ENCODE data around the gene LGALS12.
A peak's percentile ranks its signal among the peaks of the same experiment; 100 is the strongest.

The LGALS12 gene

DNA sequence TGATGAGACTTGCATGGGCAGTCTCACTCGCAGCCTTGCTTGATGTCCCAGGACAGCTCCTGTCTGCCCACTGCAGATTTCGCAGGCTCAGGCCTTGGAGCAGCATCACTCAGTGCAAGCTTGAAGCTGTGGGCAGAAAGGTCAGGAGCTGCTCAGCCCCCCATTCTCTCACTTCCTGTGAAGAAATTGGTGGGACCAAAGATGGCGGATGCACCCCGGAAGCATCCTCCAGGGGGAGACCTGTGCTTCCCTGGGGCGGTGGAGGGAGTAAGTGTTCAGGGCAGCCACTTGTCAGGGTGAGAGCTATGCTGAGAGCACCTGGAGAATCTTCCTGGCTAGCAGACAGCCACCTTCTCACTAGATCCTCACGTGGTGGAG is 46.0 kb downstream of the LGALS12 start:
- H3K4me1 ChIP-seq: no peaks in the 10 kb centered on the region
- peaks cover 0 to under 1% (median 0%) of the 10 kb centered on the region in 3 donors for H3K36me3 ChIP-seq
- H3K27ac ChIP-seq: no peak overlapping the region
- H3K27me3 ChIP-seq: no peaks in the 10 kb centered on the region
- TF ChIP-seq, protein P1, sequence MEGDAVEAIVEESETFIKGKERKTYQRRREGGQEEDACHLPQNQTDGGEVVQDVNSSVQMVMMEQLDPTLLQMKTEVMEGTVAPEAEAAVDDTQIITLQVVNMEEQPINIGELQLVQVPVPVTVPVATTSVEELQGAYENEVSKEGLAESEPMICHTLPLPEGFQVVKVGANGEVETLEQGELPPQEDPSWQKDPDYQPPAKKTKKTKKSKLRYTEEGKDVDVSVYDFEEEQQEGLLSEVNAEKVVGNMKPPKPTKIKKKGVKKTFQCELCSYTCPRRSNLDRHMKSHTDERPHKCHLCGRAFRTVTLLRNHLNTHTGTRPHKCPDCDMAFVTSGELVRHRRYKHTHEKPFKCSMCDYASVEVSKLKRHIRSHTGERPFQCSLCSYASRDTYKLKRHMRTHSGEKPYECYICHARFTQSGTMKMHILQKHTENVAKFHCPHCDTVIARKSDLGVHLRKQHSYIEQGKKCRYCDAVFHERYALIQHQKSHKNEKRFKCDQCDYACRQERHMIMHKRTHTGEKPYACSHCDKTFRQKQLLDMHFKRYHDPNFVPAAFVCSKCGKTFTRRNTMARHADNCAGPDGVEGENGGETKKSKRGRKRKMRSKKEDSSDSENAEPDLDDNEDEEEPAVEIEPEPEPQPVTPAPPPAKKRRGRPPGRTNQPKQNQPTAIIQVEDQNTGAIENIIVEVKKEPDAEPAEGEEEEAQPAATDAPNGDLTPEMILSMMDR (IDR thresholded peaks at IDR 0.05): no peak
- H3K4me3 ChIP-seq: no peak overlapping the region
- DNase-seq: no peak
- no peaks in the 10 kb centered on the region for H3K9me3 ChIP-seq
- intact Hi-C loops (cut with DNase I; ENCODE audit: low total_unique reads): no loop called here

DNA sequence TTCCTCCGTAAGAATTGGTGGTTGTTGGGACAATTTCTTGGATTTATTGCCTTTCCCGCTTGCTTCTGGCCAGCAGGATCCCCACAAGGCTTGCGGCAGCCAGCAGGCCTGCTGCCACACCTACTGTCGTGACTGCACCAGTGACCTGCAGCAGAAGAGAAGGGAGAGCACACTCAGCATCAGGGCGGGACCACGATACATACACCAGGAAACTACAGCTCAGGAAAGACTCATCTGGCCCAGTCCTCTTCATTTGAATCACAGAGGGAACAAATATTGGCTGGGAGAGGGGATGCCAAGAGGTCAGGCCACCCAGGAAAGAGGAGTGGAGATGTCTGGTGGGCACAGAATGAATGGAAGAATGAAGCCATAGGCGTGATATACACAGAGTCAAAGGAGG is 47.0 kb downstream of the LGALS12 start:
- H3K27me3 ChIP-seq: no peaks in the 10 kb centered on the region
- no peaks in the 10 kb centered on the region for H3K4me1 ChIP-seq
- H3K27ac ChIP-seq: no peak overlapping the region
- intact Hi-C loops (cut with DNase I; ENCODE audit: low total_unique reads): no loop called here
- no peak for DNase-seq
- no peak overlapping the region for H3K4me3 ChIP-seq
- H3K36me3 ChIP-seq: no peaks in the 10 kb centered on the region
- H3K9me3 ChIP-seq: no peaks in the 10 kb centered on the region
- TF ChIP-seq, protein P1 (IDR thresholded peaks at IDR 0.05): no peak

DNA sequence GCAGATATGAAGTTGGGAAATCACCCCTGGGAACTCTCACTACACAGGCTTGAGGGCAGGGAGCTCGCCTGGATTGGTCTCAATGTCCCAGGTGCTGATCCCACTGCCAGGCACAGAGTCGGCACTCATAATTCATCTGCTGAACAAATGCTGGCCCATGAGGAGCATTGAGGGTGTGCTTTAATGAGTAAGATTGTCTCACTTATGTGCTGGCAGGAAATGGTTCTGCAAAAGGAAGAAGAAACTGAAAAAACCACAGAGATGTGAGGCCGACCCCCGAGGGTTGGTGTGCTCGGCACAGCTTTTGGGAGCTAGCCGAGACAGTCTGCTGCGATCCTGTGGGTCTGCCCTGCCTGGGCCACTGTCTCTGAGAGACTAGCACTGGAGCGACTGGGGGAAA is 47.9 kb downstream of the LGALS12 start:
- TF ChIP-seq, protein P1 (IDR thresholded peaks at IDR 0.05): no peak
- no peak overlapping the region for H3K27ac ChIP-seq
- no peak for DNase-seq
- H3K9me3 ChIP-seq: no peaks in the 10 kb centered on the region
- H3K27me3 ChIP-seq: no peaks in the 10 kb centered on the region
- intact Hi-C loops (cut with DNase I; ENCODE audit: low total_unique reads): no loop called here
- no peaks in the 10 kb centered on the region for H3K36me3 ChIP-seq
- no peaks in the 10 kb centered on the region for H3K4me1 ChIP-seq
- H3K4me3 ChIP-seq: no peak overlapping the region

DNA sequence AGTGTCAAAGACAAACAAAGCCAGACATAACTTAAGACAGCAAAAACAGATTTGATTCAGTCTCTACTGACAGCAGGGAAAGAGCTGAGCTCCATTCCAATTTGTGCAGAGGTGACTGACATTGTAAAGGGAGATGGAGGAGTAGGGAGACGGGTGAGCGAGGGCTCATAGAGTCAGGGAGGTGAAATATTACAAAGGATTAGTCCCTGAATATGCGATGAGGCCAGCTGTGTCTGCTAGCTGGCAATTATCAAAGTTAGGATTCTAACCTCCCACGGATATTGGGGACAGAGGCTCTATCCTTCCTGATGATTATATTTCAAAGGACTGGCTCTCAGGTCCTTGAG is 49.0 kb downstream of the LGALS12 start:
- DNase-seq: no peak
- Histone ChIP-seq H3K9me3 (no peaks in the 10 kb centered on the region), H3K27me3 (no peaks in the 10 kb centered on the region), H3K4me3 (no peak overlapping the region), H3K4me1 (peaks cover 0 to 2% (median under 1%) of the 10 kb centered on the region in 4 donors), H3K27ac (no peak overlapping the region), H3K36me3 (no peaks in the 10 kb centered on the region)
- intact Hi-C loops (cut with DNase I; ENCODE audit: low total_unique reads): no loop called here
- TF ChIP-seq, protein P1 (IDR thresholded peaks at IDR 0.05): no peak

DNA sequence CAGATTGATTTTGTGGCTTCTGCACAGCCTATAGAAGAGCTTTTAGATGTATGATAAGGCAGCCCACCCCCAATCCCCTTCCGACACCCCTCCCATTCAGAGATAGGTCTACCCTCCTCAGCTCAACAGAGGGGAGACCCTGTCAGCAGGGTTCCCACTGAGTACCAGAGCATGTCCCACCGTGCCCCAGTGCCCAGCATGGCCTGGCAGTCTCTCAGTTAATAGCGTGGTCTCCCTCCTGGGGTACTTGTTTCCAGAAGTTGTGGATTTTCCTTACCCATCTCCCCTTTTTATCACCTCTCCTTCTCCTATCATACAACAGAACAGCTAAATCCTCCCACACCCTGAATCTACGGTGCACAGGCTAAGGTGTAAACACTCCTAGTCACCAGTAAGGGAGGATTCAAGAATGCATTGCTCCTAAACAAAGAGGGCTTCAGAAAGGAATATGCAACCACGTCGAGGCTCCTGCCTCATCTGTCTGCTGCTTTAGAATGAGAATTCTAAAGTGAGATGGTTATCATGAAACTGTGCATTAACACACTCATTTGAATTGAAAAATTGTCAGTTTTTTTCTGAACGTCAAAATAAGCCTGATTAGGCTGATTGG is 50.6 kb downstream of the LGALS12 start:
- no peak overlapping the region for H3K4me3 ChIP-seq
- no peaks in the 10 kb centered on the region for H3K36me3 ChIP-seq
- intact Hi-C loops (cut with DNase I; ENCODE audit: low total_unique reads): no loop called here
- TF ChIP-seq, protein P1 (IDR thresholded peaks at IDR 0.05): no peak
- no peak overlapping the region for H3K27ac ChIP-seq
- H3K9me3 ChIP-seq: no peaks in the 10 kb centered on the region
- no peaks in the 10 kb centered on the region for H3K27me3 ChIP-seq
- H3K4me1 ChIP-seq: peaks cover 0 to 18% (median 14%) of the 10 kb centered on the region in 4 donors
- no peak for DNase-seq

DNA sequence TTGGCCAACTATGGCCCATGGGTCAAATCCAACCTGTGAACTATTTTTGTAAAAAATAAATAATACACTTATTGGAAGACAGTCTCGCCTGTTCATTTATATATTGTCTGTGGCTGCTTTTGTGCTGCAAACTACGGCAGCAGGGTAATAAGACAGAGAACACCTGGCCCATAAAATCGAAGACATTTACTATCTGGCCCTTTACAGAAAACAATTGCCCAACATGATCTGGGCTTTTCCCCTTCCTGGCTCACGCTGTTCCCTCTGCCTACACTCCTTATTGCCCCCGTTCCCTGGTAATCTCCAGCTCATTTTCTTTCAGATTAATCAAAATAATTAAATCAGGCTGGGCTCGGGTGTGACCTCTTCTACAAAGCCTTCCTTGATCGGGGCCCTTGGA is 51.7 kb downstream of the LGALS12 start:
- Histone ChIP-seq H3K36me3 (no peaks in the 10 kb centered on the region), H3K4me3 (no peak overlapping the region), H3K27ac (no peak overlapping the region), H3K9me3 (no peaks in the 10 kb centered on the region), H3K27me3 (no peaks in the 10 kb centered on the region), H3K4me1 (peaks cover 0 to 18% (median 14%) of the 10 kb centered on the region in 4 donors)
- peak in 1 of 2 donors; percentile 16 for DNase-seq
- TF ChIP-seq, protein P1 (IDR thresholded peaks at IDR 0.05): no peak
- intact Hi-C loops (cut with DNase I; ENCODE audit: low total_unique reads): no loop called here
